Motor neuron (in vitro differentiated cells): ENCODE measurements around the gene MYRIP. TPM values are rescaled to one million over a fixed set of nuclear protein-coding genes. Genes with fewer than 3 reads are reported as not detected.
"Not testable (repeated sequence)": the region's sequence is repeated elsewhere in the genome, so short reads cannot be mapped to it uniquely, and the experiment has no call there.

Experiments
- ATAC-seq, 8 experiments: fragments of 200-7000 bp; cut with Tn5 transposase; replicated peaks in 6 of 8; 2 replicates each; pipeline ENCODE4 v1.8.0; 2021; ENCODE audit warnings: mild to moderate bottlenecking in 8 of 8, moderate library complexity in 8 of 8
- H3K27ac ChIP-seq, 2 donors: fragments of 250-450 bp; sonication (Bioruptor Pico); 2 replicates each; pipeline ENCODE4 v1.9.0; 2021; ENCODE audit warnings: antibody characterized with exemption in 2 of 2, mild to moderate bottlenecking in 2 of 2, moderate library complexity in 1 of 2
- H3K4me1 ChIP-seq, 2 donors: fragments of 250-450 bp; sonication (Bioruptor Pico); replicated peaks in 1 of 2; 2 replicates each; pipeline ENCODE4 v1.6.1; 2021; ENCODE audit warnings: antibody characterized with exemption in 2 of 2, mild to moderate bottlenecking in 2 of 2, moderate library complexity in 1 of 2
- H3K4me3 ChIP-seq, 5 donors: fragments of 250-450 bp; sonication (Bioruptor Pico); 2 replicates each; pipeline ENCODE4 v1.9.0; 2021; ENCODE audit warnings: antibody characterized with exemption in 5 of 5, mild to moderate bottlenecking in 5 of 5, moderate library complexity in 4 of 5
- WGBS, 10 experiments: fragments of 450-650 bp; shearing (Covaris generic); methylation state at CpG; one replicate each; pipeline ENCODE4 v1.0.0; 2022; 5-methylcytosine and 5-hydroxymethylcytosine counted together
- in situ Hi-C, 9 experiments: fragments of 400-800 bp; cut with MboI; loops; one replicate each; pipeline ENCODE4 v1.15.0; 2021; ENCODE audit warnings: low sequenced_read_pairs in 9 of 9, low pct_unique_long_range_greater_than_20kb in 2 of 9; ENCODE audit not compliant: unreplicated experiment in 9 of 9
- total RNA-seq, 8 experiments: library from RNA; unstranded; fragments of 300-600 nt; gene quantifications; 2 replicates each; pipeline versions ENCODE4 v1.2.3 to v1.2.4, GENCODE V29; 2022

MYRIP gene
- total RNA-seq: 10 to 100 TPM in 1 of 8 experiments, 1 to 10 TPM in 7; 1.5 to 10.1 (median 3.2) TPM

DNA sequence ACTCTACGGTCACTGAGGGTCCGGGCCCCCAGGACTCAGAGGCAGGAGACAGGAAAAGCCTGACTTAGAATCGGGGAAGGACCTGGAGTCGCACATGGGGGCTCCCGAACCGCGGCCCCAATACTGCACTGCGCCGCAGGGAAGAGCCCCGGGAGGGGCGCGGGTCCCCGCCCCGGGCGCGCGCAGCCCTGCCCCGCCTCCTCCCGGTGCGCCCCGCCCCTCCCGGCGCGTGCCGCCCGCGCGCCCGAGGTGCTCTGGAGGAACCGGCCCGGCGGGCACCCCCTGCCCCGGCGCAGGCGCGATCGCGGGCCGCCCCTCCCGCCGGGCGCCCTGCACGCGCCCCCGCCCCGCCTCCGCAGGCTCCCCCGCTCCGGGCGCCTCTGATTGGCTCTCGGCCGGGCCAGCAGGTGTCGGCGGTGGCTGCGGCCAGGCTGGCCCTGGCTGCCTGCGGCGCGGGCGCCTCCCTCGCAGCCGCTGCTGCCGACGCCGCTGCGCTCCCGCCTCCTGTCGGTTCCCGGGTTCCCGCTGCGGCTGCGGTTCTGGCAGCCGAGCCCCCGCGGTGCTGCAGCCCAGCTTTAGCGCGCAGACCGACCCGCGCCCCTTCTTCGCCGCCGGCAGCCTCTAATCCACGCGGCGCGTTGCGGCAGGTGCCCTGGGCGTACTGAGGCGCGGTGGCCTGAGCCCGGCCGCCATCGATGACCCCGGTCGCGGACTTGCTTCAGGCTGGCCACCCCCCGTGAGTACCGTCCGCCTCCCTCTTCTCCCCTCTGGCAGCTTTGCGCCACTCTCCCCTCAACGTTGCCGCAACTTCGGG lies at the start of gene MYRIP:
Gene MYRIP (plus strand): TSS at position 429 of the 814 bp plus-strand sequence. CDS start 91,208 bp downstream, outside the sequence.
- peak; percentile 93 to 96 (median 94) for ATAC-seq
- 0 to 3% methylated on average over 3 to 6 of the region's 103 CpGs; no CpG with 5 or more reads in 8 of the 10 experiments for WGBS, 10 experiments
- Histone ChIP-seq H3K4me3 (peak within 1 kb of the TSS; percentile 53 to 66 (median 56)), H3K4me1 (peaks cover 3 to 7% of the 10 kb centered on the region in 2 donors), H3K27ac (peak within 1 kb of the TSS in 1 of 2 donors; percentile 49)
- in situ Hi-C loops: no loop called here

DNA sequence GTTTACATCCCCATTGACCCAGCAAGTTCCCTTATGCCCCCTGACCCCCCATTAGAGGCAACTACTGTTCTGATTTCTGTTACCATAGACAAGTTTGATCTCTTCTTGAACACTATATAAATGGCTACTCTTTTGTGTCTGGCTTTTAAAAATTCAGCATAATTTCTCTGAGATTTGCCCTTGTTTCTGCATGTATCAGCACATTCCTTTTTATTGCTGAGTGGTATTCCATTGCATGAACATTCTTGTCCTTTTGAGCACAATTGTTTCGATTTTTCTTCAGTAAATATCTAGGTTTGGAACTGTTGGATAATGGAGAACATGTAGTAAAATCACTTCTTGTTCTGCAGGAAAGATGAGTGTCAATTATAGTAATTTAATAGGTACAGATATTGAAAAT lies 49.1 kb upstream of the MYRIP start:
- in situ Hi-C loops: no loop called here
- Histone ChIP-seq H3K27ac (no peak overlapping the region), H3K4me1 (no peaks in the 10 kb centered on the region), H3K4me3 (no peak overlapping the region)
- no peak for ATAC-seq
- 0 to 75% (median 20%) methylated on average over 1 of the region's 1 CpG; no CpG with 5 or more reads in 1 of the 10 experiments for WGBS, 10 experiments

DNA sequence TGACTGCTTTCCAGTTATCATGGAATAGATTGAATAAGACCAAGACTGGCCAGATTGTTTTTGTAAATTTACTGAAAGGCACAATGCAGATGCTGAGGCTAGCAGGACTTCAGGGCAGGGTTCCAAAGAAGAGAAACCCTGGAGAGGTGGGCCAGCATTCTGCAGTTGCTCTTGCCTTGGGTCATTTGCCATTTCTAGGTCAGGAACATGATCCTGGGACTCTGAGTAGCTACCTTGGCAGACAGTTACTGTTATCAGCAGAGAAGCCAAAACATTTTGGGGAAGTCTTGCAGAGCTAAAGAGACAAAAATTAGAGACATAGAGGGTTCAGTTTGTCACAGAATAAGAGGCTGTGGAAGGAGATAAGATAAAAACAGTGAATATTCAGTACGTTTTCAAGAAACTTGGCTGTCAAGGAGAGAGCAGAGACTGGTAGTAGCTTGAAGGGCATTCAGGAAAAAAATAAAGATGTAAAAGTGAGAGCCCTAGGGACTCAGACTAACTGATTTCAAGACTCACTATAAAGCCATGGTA lies 46.8 kb upstream of the MYRIP start:
- no peak for ATAC-seq

DNA sequence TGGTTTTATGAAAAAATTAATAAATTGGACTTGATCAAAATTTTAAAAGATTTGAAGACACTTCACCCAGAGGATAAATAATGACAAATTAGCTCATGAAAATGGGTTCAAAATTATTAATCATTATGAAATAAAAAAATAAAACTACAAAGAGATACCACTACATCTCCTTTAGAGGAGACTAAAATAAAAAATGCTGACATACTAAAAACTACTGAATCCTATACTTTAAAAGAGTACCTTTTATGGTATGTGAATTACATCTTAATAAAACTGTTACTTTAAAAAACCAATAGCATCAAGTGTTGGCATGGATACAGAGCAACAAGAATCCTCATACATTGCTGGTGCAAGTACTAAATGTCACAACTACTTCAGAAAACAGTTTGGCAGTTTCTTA lies 46.0 kb upstream of the MYRIP start:
- in situ Hi-C loops: no loop called here
- ATAC-seq: no peak
- Histone ChIP-seq H3K4me3 (no peak overlapping the region), H3K27ac (no peak overlapping the region), H3K4me1 (no peaks in the 10 kb centered on the region)

More for the DNA sequence above, 46.8 kb upstream of the MYRIP start:
- Histone ChIP-seq H3K4me3 (no peak overlapping the region), H3K27ac (no peak overlapping the region), H3K4me1 (no peaks in the 10 kb centered on the region)
- in situ Hi-C loops: no loop called here
- WGBS, 10 experiments: 0 to 55% (median 20%) methylated on average over 1 of the region's 1 CpG; no CpG with 5 or more reads in 3 of the 10 experiments

- no peak for ATAC-seq
- Histone ChIP-seq H3K4me1 (no peaks in the 10 kb centered on the region), H3K27ac (no peak overlapping the region), H3K4me3 (no peak overlapping the region)
- in situ Hi-C loops: no loop called here
Measured at GRCh38 chr3:39765575-39765974, 43.8 kb upstream of the MYRIP start.

DNA sequence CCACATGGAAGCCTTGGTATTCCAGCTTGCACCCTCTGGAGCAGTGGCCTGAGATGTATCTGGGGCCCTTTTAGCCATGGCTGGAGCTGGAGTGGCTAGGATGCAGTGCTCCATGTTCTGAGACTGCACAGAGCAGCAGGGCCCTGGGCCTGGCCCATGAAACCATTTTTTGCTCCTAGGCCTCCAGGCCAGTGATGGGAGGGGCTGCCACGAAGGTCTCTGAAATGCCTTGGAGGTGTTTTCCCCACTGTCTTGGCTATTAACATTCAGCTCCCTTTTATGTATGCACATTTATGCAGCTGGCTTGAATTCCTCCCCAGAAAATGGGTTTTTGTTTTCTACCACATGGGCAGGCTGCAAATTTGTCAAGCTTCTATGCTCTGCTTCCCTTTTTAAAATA lies 43.0 kb upstream of the MYRIP start:
- peak in 3 of 8 experiments; percentile 61 to 83 (median 81) for ATAC-seq
- Histone ChIP-seq H3K4me3 (no peak overlapping the region), H3K4me1 (no peaks in the 10 kb centered on the region), H3K27ac (no peak overlapping the region)
- in situ Hi-C loops: no loop called here
- 0 to 57% (median 31%) methylated on average over 1 of the region's 1 CpG; no CpG with 5 or more reads in 6 of the 10 experiments for WGBS, 10 experiments

GRCh38 chr3:39766909-39767308 lies 42.5 kb upstream of the MYRIP start:
- H3K4me1 ChIP-seq, ATAC-seq, H3K4me3 ChIP-seq, H3K27ac ChIP-seq, in situ Hi-C loops: not testable (repeated sequence)

GRCh38 chr3:39778168-39778567 lies 31.2 kb upstream of the MYRIP start:
- H3K4me3 ChIP-seq, H3K27ac ChIP-seq, ATAC-seq, H3K4me1 ChIP-seq, in situ Hi-C loops: not testable (repeated sequence)
- WGBS, 10 experiments: 0 to 100% (median 88%) methylated on average over 1 to 5 of the region's 5 CpGs; no CpG with 5 or more reads in 1 of the 10 experiments

DNA sequence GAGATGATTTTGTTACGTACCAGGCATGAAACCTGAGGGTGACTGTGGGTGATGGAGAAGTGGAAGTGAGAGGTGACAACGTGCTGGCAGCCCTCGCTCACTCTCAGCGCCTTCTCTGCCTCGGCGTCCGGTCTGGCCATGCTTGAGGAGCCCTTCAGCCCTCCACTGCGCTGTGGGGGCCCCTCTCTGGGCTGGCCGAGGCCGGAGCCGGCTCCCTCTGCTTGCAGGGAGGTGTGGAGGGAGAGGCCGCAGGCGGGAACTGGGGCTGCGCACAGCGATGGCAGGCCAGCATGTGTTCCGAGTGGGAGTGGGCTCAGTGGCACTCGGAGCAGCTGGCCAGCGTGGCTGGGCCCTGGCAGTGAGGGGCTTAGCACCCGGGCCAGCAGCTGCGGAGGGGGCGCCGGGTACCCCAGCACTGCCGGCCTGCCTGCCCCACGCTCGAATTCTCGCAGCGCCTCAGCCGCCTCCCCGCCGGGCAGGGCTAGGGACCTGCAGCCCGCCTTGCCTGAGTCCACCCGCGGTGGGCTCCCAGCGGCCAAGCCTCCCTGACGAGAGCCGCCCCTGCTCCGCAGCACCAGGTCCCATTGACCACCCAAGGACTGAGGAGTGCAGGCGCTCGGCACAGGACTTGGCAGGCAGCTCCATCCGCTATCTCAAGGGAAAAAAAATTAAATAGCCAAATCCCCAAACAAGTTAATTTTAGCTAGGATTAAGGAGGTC lies 29.7 kb upstream of the MYRIP start:
- ATAC-seq: no peak

GRCh38 chr3:39780352-39780751 lies 29.1 kb upstream of the MYRIP start:
- in situ Hi-C loops: no loop called here
- H3K4me1 ChIP-seq: no peaks in the 10 kb centered on the region
- peak in 1 of 8 experiments; percentile 63 for ATAC-seq
- no peak overlapping the region for H3K27ac ChIP-seq
- WGBS, 10 experiments: 13 to 85% (median 58%) methylated on average over 1 to 4 of the region's 4 CpGs
- H3K4me3 ChIP-seq: no peak overlapping the region

More for the DNA sequence above, 29.7 kb upstream of the MYRIP start:
- Histone ChIP-seq H3K4me3 (no peak overlapping the region), H3K4me1 (no peaks in the 10 kb centered on the region), H3K27ac (no peak overlapping the region)
- 0 to 96% (median 71%) methylated on average over 1 to 12 of the region's 40 CpGs; no CpG with 5 or more reads in 1 of the 10 experiments for WGBS, 10 experiments
- in situ Hi-C loops: no loop called here

- in situ Hi-C loops: no loop called here
- H3K4me3 ChIP-seq: no peak overlapping the region
- 0 to 75% (median 45%) methylated on average over 1 of the region's 1 CpG; no CpG with 5 or more reads in 4 of the 10 experiments for WGBS, 10 experiments
- H3K4me1 ChIP-seq: no peaks in the 10 kb centered on the region
- H3K27ac ChIP-seq: no peak overlapping the region
- ATAC-seq: no peak
Measured at GRCh38 chr3:39781025-39781424, 28.4 kb upstream of the MYRIP start.

GRCh38 chr3:39781632-39782031 lies 27.8 kb upstream of the MYRIP start:
- in situ Hi-C loops: no loop called here
- Histone ChIP-seq H3K4me1 (no peaks in the 10 kb centered on the region), H3K27ac (no peak overlapping the region), H3K4me3 (no peak overlapping the region)
- WGBS, 10 experiments: 7 to 94% (median 53%) methylated on average over 2 to 3 of the region's 3 CpGs
- ATAC-seq: no peak

DNA sequence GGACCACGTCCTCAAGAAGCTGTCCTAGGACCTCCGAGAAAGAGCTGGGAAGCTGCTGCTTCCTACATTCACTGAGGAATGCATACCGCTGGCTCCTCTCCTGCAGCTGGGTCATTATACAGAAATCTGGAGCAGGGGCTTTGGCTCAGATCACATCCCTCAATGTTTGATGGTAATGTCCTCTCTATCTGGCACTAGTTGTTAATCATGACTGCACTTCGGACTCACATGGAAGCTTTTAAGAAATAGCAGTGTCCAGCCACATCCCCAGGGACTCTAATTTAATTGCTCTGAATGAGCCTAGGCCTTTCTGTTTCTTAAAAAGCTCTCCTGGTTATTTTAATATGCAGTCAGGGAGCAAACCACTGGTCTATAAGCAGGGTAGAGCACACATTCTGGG lies 25.7 kb upstream of the MYRIP start:
- Histone ChIP-seq H3K4me3 (no peak overlapping the region), H3K27ac (no peak overlapping the region), H3K4me1 (no peaks in the 10 kb centered on the region)
- ATAC-seq: peak in 4 of 8 experiments; percentile 43 to 68 (median 52)
- in situ Hi-C loops: no loop called here
- WGBS, 10 experiments: 0 to 70% (median 54%) methylated on average over 1 to 4 of the region's 4 CpGs; no CpG with 5 or more reads in 3 of the 10 experiments
